GM12891 (cell line): Measurements from ENCODE around the gene ITM2B.

Experiments used
- POLR2A ChIP-seq: IDR thresholded peaks from 2 replicates; pipeline ENCODE4 v1.6.1; 2011; ENCODE audit warnings: low read depth, low read length, control low read depth
- POLR2AphosphoS5 ChIP-seq: IDR thresholded peaks from 2 replicates; pipeline ENCODE4 v1.6.1; 2011; ENCODE audit warnings: low read depth, low read length, control low read depth
- SPI1 ChIP-seq: IDR thresholded peaks from 2 replicates; pipeline ENCODE4 v1.6.1; 2011; ENCODE audit warnings: low read depth, low read length, control low read depth

DNA sequence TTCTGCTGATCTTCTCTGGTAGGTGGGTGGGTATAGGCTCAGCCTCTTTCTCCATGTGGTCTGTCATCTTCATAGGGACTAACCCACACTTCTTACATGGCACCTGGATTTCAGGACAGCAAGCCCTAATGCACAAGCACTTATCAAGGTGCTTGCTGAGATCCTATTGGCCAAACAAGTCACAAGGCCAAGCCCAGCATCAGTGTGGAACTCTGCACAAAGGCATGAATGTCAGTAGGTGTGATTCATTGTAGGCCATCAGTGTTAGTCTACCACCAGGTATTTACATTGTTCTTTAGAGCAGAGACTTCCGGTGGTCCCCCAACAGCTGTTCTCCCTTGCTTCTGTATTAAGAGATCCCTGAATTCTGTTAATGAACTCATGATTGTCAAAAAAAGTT lies 62.3 kb downstream of the ITM2B start:
- no peak for TF ChIP-seq POLR2A
- no peak for TF ChIP-seq POLR2AphosphoS5
- no peak for TF ChIP-seq SPI1
